NCI-H2196 treated with DMSO at 0.1 percent for 48 hours (cell line): ENCODE data around the gene PIGZ.

ENCODE experiments used
- DNase-seq: peaks from one replicate; lab custom pipeline; 2025; ENCODE audit not compliant: unreplicated experiment; lab: John Stamatoyannopoulos, UW

The PIGZ gene, protein sequence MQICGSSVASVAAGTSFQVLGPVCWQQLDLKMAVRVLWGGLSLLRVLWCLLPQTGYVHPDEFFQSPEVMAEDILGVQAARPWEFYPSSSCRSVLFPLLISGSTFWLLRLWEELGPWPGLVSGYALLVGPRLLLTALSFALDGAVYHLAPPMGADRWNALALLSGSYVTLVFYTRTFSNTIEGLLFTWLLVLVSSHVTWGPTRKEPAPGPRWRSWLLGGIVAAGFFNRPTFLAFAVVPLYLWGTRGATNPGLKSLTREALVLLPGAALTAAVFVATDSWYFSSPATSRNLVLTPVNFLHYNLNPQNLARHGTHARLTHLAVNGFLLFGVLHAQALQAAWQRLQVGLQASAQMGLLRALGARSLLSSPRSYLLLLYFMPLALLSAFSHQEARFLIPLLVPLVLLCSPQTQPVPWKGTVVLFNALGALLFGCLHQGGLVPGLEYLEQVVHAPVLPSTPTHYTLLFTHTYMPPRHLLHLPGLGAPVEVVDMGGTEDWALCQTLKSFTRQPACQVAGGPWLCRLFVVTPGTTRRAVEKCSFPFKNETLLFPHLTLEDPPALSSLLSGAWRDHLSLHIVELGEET

DNA sequence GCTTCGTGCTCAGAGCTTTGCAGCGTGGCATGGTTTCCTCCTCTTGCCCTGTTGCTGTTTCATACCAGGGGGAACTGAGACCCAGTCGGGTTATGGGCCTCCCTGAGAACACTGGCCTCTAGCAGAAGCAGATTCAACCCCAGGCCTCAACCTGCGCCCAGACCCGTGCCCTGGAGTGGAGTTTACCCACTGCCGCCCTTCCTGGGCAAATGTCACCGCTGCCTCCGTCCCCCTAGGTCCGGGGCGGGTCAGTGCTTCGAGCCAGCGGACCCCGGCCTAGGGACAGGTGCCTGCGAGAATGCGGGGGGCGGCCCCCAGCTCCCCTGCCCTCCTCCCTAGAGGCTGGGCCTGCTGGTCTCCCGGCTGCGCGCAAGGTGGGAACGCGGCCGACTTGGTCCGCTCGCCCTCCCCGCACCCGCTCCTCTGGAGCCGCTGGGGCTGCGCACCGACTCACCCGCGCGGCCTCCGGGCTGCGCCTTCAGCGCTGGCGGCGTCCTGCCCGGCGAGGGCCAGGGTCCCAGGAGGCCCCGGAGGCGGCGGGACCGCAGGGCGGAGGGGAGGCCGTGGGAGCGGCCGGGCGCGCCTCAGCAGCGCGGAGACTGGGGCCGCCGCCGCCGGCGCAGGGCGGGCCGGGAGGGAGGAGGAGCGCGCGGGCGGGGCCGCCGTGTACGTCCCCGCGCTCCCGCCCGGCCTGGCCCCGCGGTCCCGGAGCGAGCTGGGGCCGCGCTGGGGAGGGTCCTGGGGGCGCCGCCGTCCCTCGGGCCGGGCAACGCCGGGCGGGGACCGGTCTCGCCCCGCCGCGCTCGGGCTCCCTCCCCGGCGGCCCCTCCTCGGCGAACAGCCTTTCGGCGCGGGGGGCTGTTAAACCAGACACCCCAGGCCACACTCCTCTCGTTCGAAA lies at the start of gene PIGZ:
PIGZ (minus strand) TSS at position 601 of the 901 bp plus-strand sequence. CDS start 16,802 bp downstream, outside the sequence.
- peak; percentile 35 for DNase-seq

DNA sequence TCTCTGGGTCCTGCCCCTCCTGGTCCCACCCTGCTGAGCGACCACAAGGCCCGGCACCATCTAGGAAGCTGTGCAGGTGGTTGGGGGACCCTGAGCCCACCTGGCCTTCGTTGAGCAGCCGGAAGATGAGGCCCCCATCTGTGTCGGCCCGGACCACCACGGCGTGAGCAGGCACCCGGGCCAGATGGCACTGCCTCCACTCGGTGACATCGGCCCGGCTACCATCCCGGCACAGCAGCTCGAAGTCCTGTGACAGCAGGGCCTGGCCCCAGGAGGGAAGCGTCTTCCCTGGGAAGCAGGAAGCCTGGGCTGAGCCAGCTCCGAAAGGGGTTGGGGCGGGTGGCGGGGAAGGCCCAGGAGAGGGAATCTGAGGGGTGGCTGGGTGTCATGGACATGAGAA lies 48.4 kb upstream of the PIGZ start:
- no peak for DNase-seq

DNA sequence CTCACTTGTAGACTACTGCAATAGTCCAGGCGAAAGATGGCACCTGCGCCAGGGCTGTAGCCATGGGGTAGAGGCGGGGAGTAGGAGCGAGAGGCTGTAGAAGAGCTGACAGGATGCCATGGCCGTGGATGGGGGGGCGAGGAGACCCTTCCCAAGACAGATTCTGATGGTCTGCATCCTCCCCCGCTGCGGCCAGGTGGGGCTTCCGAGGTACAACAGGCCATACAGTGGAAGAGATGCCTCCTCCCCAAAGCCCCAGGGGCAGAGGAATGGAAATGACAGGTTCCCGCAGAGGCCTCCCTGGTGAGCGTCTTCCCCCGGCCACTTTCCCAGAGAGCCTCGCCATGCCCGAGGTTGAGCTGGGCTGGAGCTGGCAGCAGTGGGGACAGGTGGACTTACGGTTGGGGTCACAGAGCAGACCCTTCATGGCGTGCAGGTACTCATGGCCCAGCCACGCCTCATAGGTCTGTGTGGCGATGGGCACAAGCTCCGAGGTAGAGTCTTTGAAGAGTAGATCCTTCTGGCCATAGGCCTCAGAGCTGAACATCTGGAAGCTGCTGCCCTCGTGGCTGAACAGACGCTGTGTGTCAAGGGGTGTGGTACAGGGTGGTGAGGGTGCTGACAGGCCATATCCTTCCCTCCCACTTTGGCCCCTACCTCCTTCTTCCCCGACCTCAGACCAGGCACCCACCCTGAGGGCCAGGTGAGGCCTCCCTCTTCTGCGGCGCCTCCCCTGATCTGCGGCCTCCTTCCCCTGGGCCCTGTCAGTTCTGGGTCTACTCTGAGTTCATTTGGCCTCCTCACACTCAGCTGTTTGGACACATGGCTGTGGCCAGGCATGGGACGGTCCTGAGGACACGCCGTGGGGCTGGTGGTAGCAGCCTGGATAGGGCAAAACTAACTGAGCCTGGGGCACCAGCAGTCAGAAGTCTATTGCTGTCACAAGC lies 47.4 kb upstream of the PIGZ start:
- no peak for DNase-seq

DNA sequence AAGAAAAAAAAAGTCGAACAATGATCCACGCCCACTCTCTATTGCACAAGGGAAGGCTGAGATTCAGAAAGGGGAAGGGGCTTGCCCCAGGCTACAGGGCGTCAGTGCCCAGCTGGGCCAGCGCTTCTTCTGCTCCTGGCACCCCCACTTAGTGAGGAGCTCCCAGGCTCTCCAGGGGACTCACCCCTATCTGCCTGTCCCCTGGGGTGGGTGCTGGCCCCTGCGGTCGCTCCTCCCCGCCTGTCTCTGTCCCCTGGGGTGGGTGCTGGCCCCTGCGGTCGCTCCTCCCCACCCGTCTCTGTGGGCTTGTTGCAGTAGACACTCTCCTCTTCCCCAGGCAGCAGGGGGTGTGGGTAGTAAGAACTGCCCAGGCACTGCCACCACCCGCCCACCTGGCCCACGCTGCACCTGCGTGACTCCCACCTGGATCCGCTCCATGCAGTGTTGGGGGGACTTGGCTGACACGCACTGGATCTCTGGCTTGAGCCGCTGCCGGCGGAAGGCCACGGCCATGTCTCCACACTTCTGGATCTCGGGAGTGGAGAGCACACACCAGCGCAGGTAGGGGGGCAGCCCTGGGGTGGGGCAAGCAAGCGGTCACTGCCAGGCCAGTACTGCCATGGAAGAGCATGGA lies 46.4 kb upstream of the PIGZ start:
- no peak for DNase-seq

GRCh38 chr3:197014024-197014423 lies 45.4 kb upstream of the PIGZ start:
- DNase-seq: no peak

DNA sequence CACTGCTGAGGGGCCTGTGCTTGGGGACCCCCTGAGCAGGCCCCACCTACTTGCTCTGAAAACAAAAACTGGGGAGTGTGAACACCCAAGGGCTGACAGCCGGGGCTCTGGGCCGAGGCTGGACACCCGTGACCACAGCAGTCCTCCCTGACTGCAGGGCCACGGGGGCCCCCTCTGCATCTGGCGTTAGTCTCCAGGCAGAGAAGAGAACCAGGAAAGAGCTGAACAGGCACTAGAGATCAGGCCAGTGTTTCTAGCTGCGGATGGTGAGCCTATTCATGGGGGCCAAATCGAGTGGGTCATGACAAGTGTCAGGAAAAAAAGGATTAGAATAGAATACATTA lies 43.9 kb upstream of the PIGZ start:
- no peak for DNase-seq

DNA sequence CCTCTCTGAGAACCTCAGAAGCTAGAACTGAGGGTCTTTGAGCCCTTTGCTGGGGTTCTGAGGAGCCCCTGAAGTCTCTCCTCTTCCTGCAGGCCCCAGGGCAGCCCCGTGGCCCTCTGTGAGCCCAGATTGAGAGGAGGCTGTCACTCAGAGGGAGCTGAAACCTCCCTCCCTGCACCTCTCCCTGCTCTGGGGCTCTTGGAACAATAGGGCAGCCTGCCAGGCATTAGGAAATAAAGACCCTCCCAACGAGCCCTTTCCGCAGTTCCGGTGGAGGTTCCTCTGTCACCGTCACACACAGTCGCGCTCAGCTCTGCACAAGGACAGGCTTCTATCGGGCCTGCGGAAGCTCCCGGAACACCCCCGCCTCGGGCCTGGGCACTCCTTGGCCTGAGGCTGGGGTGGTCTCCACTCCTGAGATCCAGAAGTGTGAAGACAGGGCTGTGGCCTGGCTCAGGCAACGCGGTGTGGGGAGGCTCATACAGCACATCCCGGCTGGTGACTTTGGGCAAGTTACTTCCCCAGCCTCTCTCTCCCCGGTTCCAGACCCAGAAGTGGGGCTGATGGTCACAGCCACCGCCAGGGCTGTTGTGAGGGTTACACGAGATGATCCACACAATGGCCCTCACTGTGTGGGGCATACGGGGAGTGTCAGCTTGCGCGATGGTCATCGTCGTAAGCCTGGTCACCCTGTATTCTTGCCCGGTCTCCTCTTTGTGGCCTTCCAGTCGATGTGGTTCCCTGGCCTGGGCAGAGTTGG lies 43.3 kb upstream of the PIGZ start:
- DNase-seq: no peak

- DNase-seq: no peak
Measured at GRCh38 chr3:197010556-197011351, 42.1 kb upstream of the PIGZ start.

- no peak for DNase-seq
Measured at GRCh38 chr3:197009532-197010019, 40.9 kb upstream of the PIGZ start.

- DNase-seq: no peak
Measured at GRCh38 chr3:197008436-197009209, 40.0 kb upstream of the PIGZ start.

DNA sequence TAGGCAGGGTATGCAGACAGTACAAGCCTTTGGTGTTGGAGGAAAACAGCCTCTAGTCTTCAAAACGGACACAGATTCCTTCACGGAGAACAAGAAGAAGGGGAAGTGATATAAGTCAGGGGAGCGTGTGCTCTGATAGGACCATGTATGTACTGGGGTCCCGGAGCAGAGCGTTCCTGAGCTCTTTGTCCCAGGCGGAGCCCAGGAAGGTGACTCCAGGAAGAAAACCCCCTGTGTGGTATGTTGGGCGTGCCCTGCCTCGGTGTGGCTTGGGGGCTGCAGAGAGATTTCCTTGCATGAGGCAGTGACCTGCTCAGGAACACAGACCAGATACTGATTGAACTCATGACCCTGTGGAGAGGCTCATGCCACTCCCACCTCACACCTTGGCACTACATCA lies 39.3 kb upstream of the PIGZ start:
- DNase-seq: no peak

GRCh38 chr3:197007296-197007940 lies 38.8 kb upstream of the PIGZ start:
- DNase-seq: no peak

GRCh38 chr3:197006860-197007259 lies 38.2 kb upstream of the PIGZ start:
- no peak for DNase-seq

DNA sequence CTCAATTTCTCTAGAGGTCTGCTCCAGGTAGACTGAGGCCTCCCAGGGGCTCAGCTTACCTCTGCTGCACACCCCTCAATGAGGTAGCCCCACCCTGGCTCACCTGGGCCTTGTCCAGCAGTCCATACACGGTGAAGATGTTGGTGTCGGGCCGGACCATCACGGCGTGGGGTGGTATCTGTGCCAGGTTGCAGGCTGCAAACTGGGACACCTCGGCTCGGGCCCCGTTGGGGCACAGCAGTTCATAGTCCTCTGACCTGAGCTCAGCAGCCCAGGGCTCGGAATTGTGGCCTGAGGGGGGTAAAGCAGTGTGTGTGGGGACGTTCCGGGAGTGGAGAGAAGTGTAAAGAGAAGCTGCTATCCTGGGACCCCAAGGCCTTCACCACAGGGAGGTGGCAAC lies 37.8 kb upstream of the PIGZ start:
- DNase-seq: no peak

DNA sequence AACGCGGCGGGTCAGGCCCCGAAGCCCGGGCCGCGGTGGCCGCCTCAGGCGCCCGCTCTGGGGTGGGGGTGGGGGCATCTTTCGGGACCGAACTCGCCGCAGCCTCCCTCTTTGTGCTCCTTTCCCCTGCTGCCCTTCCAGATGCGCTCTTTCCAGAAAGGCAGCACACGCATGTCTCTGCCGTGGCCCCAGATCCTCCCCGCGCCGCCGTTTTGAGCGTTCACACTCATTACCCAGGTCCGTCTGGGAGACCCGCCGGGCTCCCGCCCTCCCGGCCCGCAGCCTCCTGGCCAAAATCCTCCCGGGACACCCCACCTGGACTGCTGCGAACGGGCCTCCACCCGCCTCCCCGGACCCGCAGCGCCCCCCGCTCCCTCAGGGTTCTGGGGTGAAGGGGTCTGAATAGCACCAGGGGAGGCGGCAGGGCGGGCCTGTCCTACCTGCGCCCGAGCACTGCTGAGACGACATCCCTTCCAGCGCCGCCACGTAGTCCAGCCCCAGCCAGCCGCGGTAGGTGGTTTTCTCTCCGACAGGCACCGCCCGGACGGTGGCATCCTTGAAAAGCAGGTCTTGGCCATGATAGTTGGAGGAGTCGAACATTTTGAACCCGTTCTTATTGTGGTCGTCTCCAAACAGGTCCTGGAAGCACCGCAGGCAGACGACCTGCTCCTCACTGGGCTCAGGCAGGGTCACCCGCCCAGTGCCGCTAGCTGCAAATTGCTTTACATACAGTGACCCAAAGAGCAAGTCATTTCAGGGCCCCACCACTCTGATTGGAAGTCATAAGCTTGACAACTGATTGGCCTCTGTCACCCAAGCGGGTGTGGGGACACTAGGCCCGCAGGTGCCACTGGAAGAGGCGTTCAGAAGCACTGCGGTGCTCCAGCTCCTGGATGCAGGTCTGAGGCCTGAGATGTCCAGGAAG lies 35.1 kb upstream of the PIGZ start:
- no peak for DNase-seq
